GM15510 (cell line): ENCODE data around the gene ANGEL1.
A peak's percentile ranks its signal among the peaks of the same experiment; 100 is the strongest.

Source experiments
- POLR2A ChIP-seq: IDR thresholded peaks from 3 replicates; pipeline ENCODE4 v1.6.1; 2011; ENCODE audit warnings: borderline replicate concordance; ENCODE audit not compliant: insufficient read length; ENCODE audit errors: extremely low read depth

Gene ANGEL1

DNA sequence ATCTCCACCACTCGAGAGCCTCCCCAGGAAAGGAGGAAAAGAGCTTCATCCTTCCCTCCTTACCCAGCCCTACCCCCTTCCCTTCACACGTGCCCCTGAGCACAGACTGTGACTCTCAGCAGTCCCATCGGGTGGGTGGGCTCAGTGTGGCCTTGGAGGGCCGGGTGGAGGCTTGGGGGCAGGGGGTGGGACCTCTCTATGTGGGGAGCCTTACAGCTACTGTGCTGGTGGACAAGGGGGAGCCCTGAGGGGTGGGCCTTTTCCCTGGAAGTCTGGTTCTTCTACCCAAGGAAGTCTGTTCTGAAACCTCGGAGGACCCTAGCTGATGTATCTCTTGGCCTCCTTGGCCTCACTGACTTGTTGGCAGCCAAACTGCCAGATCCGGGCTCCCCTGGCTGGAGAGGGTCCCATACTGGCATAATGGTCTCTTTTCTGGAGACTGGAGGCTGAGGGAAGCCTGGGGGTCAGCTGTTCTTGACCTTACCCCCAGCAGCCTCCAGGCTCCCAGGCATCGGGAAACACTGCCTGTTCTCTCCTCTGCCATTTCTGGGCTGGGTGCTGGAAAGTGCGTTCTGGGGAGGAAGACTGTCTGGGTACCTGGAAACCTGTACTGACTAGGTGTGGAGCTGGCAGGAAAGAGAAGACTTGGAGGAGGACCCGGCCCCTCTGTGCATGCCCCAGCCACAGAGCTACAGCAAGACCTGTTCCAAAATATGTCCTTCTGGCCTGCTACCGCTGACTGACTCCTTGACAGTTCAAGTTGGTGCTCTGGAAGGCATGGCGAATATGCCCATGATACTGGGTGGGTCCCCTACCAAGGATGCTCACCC lies 43.8 kb downstream of the ANGEL1 start:
- TF ChIP-seq POLR2A: no peak

DNA sequence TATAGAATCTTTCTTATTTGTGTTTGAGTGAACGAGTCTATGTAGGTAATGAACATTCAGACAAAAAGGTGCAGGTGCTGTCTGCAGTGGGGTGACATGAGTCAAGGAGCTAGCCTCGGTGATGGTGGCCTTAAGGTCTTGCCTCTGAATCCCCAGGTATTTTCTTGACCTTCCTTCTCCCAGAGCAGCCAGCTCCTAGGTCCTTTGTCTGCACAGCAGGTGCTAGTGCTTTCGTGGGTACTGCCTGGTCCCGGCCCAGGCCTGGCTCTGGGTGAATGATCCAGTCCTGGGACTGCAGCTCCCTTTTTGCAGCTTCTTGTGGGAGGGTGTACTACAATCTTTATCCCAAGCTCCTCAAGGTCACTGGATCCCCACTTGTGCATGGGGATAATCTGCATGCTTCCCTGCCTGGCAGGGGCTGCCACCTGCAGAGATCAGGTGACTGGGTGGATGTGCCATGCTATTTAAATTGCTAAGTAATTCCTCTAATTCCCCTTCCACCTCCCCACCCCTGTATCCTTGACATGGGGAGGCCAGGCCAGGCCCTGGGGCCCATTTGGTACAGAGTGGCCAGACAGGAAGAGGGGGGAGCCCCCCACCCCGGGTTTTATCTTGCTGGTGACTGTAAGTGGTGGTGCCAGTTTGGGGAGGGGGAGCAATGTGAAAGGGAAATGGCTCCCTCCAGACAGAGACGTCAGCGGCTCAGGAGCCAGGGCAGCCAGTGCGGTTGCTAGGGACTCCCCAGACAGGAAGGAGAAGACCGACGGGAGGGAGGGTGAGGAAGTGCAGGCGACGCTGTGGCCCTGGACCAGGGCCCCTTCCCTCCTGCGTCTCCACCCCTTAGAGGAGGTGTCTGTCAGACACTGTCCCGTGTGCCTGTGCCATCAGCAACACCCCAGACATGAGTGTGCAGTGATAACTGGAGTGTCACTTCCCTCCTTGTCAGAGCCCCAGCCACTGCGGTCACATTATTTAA lies 44.7 kb downstream of the ANGEL1 start:
- no peak for TF ChIP-seq POLR2A

DNA sequence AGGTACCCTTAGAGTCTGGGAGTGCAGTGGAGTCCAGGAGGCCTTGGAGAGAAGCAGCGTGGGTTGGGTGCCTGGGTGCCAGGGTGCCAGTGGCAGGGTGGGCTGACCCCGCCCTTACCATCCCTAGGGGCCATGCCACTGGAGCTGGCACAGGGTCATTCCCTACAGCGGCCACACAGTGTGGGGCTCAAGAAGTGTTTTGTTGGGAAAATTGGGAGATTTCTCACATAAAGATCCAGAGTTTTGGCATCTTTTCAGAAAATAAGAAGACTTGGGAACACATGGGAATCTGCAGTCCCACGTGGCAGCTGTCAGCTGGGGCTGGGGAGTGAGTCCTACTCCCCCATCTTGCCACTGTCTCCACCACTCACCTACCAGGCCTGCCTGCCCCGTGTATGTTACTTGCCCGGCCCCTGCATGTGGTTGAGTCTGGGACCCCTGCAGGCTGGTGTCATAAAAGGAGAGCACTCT lies 47.2 kb downstream of the ANGEL1 start:
- no peak for TF ChIP-seq POLR2A

DNA sequence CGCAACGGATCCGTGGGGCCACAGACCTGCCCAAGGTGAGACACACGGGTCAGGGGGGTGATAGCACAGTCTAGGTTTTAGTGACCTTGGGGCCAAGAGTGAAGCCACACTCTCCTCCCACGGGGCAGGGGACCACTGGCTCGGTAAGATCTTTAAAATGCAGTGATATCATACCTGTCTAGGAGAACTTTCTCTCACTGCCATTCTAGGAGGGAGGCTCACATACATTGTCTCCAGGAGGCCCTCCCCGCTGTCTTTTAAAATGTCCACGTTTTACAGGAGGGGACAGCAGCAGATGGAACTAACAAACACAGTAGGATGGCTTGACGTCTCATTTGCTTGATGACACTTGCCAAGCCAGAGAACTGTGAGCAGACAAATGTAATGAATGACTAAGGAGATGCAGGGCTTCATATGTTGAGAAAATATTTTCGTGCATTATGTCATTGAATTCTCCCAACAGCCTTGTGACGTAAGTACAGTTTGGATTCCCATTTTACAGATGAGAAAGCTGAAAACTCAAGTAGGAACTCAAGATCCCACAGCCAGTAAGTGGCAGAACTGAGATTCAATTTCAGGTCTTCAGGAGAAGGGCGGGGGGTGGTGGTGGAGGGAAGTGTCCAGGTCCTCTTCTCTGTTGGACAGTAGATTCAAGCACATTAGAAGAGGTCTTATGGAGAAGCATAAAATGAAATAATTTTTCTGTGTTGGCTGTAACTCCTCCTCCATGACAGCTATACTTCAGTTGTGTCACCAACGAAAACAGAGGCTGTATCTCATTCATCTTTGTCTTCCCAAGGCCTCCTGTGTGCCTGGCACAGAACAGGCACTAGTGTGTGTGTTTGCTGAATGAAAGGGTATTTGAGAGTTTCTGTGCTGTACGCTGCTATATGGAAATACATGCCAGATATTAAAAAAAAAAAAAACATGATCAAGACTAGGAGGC lies 49.3 kb downstream of the ANGEL1 start:
- TF ChIP-seq POLR2A: no peak

DNA sequence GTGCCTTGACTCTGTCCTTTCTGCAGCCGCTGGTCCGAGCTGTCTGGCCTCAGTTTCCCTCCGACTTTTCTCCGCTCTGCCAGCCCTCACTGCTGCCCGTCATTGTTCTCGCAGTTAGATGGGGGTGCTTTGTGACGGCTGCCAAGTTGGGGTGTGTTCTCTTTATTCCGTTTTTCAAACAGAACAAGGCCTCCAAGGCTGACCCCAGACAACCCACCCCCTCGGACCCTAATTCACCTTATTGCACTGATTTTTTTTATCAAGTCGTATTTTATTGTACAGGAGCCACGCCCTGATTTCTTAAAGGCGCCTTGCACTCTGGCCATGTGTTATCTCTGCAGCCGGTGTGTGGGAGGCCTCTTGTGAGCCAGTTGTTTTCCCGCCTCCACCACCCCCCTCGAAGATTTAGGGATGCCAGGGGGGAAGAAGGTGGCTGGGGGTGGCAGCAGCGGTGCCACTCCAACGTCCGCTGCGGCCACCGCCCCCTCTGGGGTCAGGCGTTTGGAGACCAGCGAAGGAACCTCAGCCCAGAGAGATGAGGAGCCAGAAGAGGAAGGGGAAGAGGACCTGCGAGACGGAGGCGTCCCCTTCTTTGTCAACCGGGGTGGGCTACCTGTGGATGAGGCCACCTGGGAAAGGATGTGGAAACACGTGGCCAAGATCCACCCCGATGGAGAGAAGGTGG lies 50.1 kb downstream of the ANGEL1 start:
- TF ChIP-seq POLR2A: no peak

DNA sequence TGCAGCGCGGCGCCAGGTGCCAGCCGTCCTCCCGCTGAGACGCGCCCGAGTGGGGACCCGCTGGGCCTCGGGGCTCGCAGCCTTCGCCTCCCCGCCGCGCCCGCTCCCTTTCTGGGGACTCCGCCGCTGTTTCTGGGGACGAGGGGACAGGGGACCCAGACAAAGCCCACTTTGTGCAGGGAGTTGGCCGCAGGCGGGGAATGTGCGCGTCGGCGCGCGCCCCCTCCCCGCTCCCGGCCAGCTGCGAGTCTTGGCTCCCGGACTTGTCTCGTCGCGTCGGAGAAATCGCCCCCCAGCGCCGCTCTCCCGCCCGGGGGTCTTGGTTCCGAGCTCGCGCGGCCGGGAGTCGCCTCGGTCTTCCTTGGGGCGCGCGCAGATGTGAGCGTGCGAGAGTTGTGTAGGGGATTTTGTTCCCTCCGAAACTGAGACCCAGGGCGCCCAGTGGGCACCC lies 50.7 kb downstream of the ANGEL1 start:
- no peak for TF ChIP-seq POLR2A

DNA sequence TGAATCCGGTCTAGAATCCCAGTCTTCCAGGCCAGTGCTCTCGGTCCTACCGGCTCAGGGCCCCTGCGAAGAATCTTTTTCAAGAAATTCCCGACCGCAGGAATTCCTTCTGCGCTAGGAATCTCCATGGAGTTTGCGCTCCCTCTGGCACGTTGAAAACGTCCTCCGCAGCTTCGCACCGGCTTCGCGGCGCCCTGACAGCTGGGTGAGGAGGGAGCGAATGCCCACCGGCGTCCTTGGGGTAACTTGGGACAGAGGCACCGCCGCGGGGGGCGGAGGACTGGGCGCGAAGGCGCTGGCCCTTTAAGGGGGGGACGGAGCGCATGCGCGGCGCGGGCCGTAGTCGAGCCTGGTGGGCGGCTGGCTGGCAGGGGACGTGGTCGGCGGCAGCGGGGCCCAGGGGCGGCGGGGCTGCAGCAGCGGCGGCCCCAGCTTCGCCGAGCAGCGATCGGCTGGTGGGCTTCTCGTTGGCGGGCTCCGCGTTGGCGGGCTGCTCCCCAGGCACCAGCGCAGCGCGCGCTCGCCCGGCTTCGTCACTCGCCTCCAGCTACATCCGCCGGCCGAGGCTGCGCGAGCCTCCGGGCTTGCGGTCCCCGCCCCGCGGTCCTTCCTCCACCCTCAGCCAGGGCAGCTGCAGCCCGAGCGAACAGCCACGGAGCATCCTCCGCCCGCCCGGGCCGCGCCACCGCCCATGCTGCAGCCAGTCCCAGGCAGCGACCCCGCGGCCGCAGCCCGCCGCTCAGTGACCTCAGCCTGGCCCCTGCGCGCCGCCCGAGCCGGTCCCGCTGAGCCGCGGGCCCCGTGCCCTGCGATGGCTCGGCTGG lies 51.3 kb downstream of the ANGEL1 start, which contains the start of gene VASH1:
TSS of gene VASH1 (plus strand) at position 333 of the 824 bp plus-strand sequence. CDS start 1,354 bp downstream, outside the sequence.
- peak; percentile 36 for TF ChIP-seq POLR2A

DNA sequence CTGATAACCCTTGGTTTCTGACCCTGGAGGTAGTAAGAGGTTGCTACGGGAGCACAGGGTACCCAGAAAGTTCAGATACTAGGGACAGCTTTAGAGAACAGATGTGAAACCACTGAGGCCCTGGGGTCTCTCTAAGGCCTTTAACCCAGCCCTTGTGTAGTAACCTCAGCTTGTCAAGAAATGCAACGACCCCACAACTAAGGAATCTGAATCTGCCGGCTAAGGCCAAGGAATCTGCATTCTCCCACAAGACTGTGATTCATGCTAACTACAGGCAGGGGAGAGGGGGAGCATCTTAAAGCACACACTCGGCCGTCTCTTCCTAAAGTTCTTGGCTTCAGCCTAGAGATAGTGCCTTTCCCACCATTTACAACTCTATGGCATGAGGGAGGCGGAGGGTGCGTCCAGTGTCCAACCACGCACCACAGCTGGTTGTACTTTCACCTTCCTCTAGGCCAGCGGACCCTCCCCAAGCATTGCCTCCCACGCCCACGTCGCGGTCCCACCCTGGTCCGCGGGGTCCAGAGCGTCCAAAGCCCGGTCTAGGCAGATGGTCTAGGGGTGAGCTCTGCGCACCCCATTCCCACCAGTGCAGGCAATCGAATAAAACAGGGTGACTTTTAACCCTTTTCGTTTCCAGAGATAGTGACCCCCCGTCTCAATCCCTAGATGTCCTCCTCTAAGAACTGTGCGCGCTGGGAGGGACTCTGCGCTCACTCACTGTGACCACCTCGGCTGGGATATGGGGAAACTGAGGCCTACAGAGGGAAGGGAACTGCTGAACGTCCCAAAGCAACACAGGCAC lies 52.1 kb downstream of the ANGEL1 start:
- no peak for TF ChIP-seq POLR2A

DNA sequence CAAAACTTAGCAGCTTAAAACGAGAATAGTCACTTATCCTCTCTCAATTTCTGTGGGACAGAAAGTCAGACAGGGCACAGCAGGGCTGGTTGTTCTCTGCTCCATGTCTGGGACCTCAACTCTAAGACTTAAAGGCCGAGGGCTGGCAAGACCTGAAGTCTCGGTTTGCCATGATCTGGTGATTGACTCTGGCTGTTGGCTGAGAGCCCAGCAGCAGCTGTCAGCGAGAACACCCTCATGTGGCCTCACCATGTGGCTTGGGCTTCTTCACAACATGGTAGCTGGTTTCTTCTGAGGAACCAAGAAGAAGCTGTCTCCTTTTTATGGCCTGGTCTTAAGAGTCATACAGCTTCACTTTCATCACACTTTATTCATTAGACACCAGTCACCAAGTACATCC lies 53.1 kb downstream of the ANGEL1 start:
- TF ChIP-seq POLR2A: no peak

DNA sequence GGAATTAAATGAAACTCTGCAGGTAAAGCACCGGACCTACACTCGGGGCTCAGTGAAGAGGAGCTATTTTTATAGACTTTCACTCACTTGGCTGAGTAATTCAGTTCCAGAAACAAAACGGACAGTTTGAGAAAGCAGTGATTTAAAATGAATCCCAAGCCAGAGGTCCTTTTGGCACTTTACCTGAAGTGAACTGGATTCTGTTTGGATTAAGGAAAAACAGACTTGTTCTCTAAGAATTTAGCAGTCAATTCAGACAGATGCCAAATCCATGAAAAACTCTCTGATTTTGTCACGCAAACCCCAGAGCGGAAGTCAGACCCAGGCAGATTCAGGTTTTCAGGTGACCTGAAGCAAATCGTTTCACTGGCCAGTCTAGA lies 56.3 kb downstream of the ANGEL1 start:
- no peak for TF ChIP-seq POLR2A

DNA sequence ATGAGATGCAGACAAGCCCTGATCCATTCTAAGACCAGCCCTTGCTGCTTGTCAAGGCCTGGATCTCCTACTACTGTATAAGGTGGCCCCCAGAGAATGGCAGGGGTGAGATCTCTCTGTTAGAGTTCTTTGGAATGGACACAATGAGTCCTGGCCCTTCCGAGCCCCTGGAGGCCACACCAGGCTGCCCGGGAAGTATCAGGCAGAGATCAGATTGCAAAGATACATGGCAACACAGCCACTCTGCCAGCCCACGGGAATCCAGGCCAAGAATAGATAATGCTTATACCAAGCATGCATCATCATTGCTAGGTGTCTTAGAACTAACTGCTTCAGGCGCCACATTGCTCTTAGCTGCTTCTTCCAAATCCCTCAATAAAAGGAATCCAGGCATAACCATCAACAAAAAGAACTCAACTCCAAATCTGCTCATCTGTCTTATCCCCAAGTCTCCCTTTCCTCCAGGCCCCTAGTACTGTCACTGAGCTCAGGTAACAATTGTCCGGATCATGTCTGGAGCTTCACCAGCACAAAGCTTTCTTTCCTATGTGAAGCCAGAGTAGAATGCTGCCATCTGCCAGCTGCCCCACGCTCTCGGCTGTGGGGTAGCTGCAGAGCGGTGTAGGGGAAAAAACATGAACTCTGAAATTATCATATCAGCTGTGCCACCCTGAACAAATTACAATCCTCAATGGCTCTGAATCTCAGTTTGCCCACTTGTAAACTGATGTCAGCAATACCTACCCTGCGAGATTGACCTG lies 56.9 kb downstream of the ANGEL1 start:
- no peak for TF ChIP-seq POLR2A
